Keratinocyte (primary cell): ENCODE measurements around the gene PRAMEF12. TPM values are rescaled to one million over a fixed set of nuclear protein-coding genes. Genes with fewer than 3 reads are reported as not detected.

Experiments used
- DNase-seq: peaks from one replicate; pipeline ENCODE4 v3.0.0-alpha.2; 2011; ENCODE audit warnings: low read depth, missing footprints, low spot score
- FAIRE-seq: peaks from 2 replicates; lab custom pipeline; 2011; peaks lifted over from hg19 to GRCh38; lab: Jason Lieb, UNC
- H2AFZ ChIP-seq: 2 replicates; pipeline ENCODE4 v1.6.0; 2012; ENCODE audit warnings: low read length, control low read depth, inconsistent platforms; ENCODE audit not compliant: control insufficient read depth
- H3K27ac ChIP-seq: 2 replicates; pipeline ENCODE4 v1.5.1; 2011; ENCODE audit warnings: low read length; ENCODE audit not compliant: control insufficient read depth, insufficient read depth
- H3K27me3 ChIP-seq: 3 replicates; pipeline ENCODE4 v1.6.0; 2011; ENCODE audit warnings: low read length; ENCODE audit not compliant: control insufficient read depth, insufficient read depth; ENCODE audit errors: extremely low read depth
- H3K36me3 ChIP-seq, 2 experiments: 2 replicates in 1 of 2; 3 replicates in 1 of 2; pipeline ENCODE4 v1.5.1; 2011; ENCODE audit warnings: low read length in 2 of 2, mild to moderate bottlenecking in 1 of 2; ENCODE audit not compliant: control insufficient read depth in 2 of 2, insufficient read depth in 2 of 2; ENCODE audit errors: extremely low read depth in 1 of 2
- H3K4me1 ChIP-seq: 3 replicates; pipeline ENCODE4 v1.5.1; 2011; ENCODE audit warnings: low read length; ENCODE audit not compliant: control insufficient read depth, insufficient read depth; ENCODE audit errors: extremely low read depth
- H3K4me2 ChIP-seq: 3 replicates; pipeline ENCODE4 v1.6.0; 2011; ENCODE audit warnings: low read depth, low read length; ENCODE audit not compliant: control insufficient read depth, insufficient read depth; ENCODE audit errors: extremely low read depth
- H3K4me3 ChIP-seq, 3 experiments: fragments of 200-600 bp in 1 of 3; sonication (generic) in 1 of 3; 2 replicates in 2 of 3; 3 replicates in 1 of 3; pipeline ENCODE4 v1.5.1; 2011 to 2016; ENCODE audit warnings: low read length in 3 of 3, mild to moderate bottlenecking in 3 of 3, control low read depth in 2 of 3, inconsistent platforms in 1 of 3, low read depth in 1 of 3, mixed read lengths in 1 of 3, mixed run types in 1 of 3, moderate library complexity in 1 of 3; ENCODE audit not compliant: control insufficient read depth in 2 of 3, insufficient read depth in 2 of 3; ENCODE audit errors: extremely low read depth in 1 of 3
- H3K79me2 ChIP-seq: 2 replicates; pipeline ENCODE4 v1.6.0; 2012; ENCODE audit warnings: low read length; ENCODE audit not compliant: control insufficient read depth, insufficient read depth
- H3K9ac ChIP-seq: 3 replicates; pipeline ENCODE4 v1.6.0; 2011; ENCODE audit warnings: low read length; ENCODE audit not compliant: control insufficient read depth, insufficient read depth; ENCODE audit errors: extremely low read depth
- H3K9me1 ChIP-seq: 3 replicates; pipeline ENCODE4 v1.6.0; 2011; ENCODE audit warnings: low read length; ENCODE audit not compliant: control insufficient read depth, insufficient read depth; ENCODE audit errors: extremely low read depth
- H3K9me3 ChIP-seq: 2 replicates; pipeline ENCODE4 v1.5.1; 2012; ENCODE audit warnings: low read depth, low read length; ENCODE audit not compliant: control insufficient read depth
- H4K20me1 ChIP-seq: 3 replicates; pipeline ENCODE4 v1.6.0; 2011; ENCODE audit warnings: low read length; ENCODE audit not compliant: control insufficient read depth, insufficient read depth; ENCODE audit errors: extremely low read depth
- EZH2 ChIP-seq: IDR thresholded peaks from one replicate; pipeline ENCODE4 v1.6.1; 2012; ENCODE audit warnings: inconsistent platforms, mild to moderate bottlenecking, low read length, moderate library complexity
- dilution Hi-C: fragments of 300-500 bp; cut with MboI; formaldehyde crosslinking; loops from one replicate; pipeline ENCODE4 v1.7.0; 2020; ENCODE audit warnings: low sequenced_read_pairs; ENCODE audit not compliant: extremely low pct_ligation_motif_present
- polyA plus RNA-seq, 5 experiments: library from polyadenylated mRNA; depleted of rRNA in 3 of 5; stranded (reverse) in 3 of 5; stranded (forward) in 1 of 5; unstranded in 1 of 5; fragments of >200 nt; gene quantifications; 1 replicate in 1 of 5; 2 replicates in 3 of 5; 3 replicates in 1 of 5; pipeline versions ENCODE4 v1.2.1 to v1.2.3, GENCODE V29; 2011 to 2012; ENCODE audit warnings: missing spikeins in 2 of 5, low read depth in 1 of 5, low replicate concordance in 1 of 5
- TF ChIP-seq, protein P1 (sequence below), 3 experiments: IDR thresholded peaks in 1 of 3; conservative IDR thresholded peaks in 1 of 3; optimal IDR thresholded peaks in 1 of 3; 2 replicates in 2 of 3; 3 replicates in 1 of 3; pipeline versions ENCODE3 to v1.5.1; 2011; ENCODE audit warnings: low read length in 3 of 3, mild to moderate bottlenecking in 3 of 3, moderate library complexity in 2 of 3, control low read depth in 1 of 3, inconsistent platforms in 1 of 3; ENCODE audit not compliant: insufficient read depth in 2 of 3; ENCODE audit errors: extremely low read depth in 1 of 3

The PRAMEF12 gene
- polyA plus RNA-seq, 1 donor (not counting 4 experiments of a cell fraction or from before 2014, with no cell fraction given) = not detected

GRCh38 chr1:12771186-12771585 is 2.4 kb upstream of the PRAMEF12 start:
- no peaks in the 10 kb centered on the region for H4K20me1 ChIP-seq
- no peaks in the 10 kb centered on the region for H3K4me1 ChIP-seq
- H3K4me3 ChIP-seq = no peak overlapping the region
- TF ChIP-seq, protein P1, sequence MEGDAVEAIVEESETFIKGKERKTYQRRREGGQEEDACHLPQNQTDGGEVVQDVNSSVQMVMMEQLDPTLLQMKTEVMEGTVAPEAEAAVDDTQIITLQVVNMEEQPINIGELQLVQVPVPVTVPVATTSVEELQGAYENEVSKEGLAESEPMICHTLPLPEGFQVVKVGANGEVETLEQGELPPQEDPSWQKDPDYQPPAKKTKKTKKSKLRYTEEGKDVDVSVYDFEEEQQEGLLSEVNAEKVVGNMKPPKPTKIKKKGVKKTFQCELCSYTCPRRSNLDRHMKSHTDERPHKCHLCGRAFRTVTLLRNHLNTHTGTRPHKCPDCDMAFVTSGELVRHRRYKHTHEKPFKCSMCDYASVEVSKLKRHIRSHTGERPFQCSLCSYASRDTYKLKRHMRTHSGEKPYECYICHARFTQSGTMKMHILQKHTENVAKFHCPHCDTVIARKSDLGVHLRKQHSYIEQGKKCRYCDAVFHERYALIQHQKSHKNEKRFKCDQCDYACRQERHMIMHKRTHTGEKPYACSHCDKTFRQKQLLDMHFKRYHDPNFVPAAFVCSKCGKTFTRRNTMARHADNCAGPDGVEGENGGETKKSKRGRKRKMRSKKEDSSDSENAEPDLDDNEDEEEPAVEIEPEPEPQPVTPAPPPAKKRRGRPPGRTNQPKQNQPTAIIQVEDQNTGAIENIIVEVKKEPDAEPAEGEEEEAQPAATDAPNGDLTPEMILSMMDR (optimal IDR thresholded peaks at IDR 0.05 in 1 of 3, IDR thresholded peaks at IDR 0.05 in 1 of 3, conservative IDR thresholded peaks at IDR 0.05 in 1 of 3; ENCODE audit: extremely low read depth in 1 of 3, insufficient read depth in 2 of 3, low read length in 3 of 3) = no peak
- no peak for TF ChIP-seq EZH2
- no peak overlapping the region for H2AFZ ChIP-seq
- H3K9ac ChIP-seq = no peak overlapping the region
- H3K79me2 ChIP-seq = no peaks in the 10 kb centered on the region
- DNase-seq (no peak), FAIRE-seq (no peak)
- dilution Hi-C loops = no loop called here
- no peaks in the 10 kb centered on the region for H3K27me3 ChIP-seq
- no peaks in the 10 kb centered on the region for H3K36me3 ChIP-seq
- no peak overlapping the region for H3K27ac ChIP-seq
- no peaks in the 10 kb centered on the region for H3K9me3 ChIP-seq
- no peaks in the 10 kb centered on the region for H3K9me1 ChIP-seq
- no peak overlapping the region for H3K4me2 ChIP-seq

DNA sequence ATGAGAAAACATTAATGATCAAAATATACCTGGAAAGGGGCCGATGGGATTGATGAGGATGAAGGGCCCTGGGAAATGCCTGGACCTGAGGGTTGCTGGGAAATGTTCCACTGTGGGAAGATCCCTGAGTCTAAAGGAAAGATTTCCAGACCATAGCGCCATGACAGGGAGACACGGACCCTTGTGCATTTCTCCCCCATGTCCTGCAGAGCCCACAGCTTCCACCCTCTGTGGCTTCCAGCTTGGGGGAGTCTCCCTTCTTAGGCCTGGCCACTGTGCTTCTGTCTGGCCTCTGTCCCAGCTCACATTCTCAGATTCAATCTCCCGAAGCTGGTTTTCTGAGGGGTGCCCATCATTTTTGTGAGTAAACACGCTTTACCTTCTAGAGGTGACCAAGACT is 1.0 kb upstream of the PRAMEF12 start:
- Histone ChIP-seq H2AFZ (no peak overlapping the region), H3K4me3 (no peak overlapping the region), H3K36me3 (no peaks in the 10 kb centered on the region), H3K9ac (no peak overlapping the region), H3K27me3 (no peaks in the 10 kb centered on the region), H4K20me1 (no peaks in the 10 kb centered on the region), H3K79me2 (no peaks in the 10 kb centered on the region), H3K9me1 (no peaks in the 10 kb centered on the region), H3K27ac (no peak overlapping the region), H3K4me1 (no peaks in the 10 kb centered on the region), H3K9me3 (no peaks in the 10 kb centered on the region), H3K4me2 (no peak overlapping the region)
- DNase-seq (no peak), FAIRE-seq (no peak)
- dilution Hi-C loops = no loop called here
- no peak for TF ChIP-seq EZH2
- TF ChIP-seq, protein P1 (optimal IDR thresholded peaks at IDR 0.05 in 1 of 3, IDR thresholded peaks at IDR 0.05 in 1 of 3, conservative IDR thresholded peaks at IDR 0.05 in 1 of 3; ENCODE audit: extremely low read depth in 1 of 3, insufficient read depth in 2 of 3, low read length in 3 of 3) = no peak
